Activated T-helper 2 cell treated with anti-CD3 and anti-CD28 coated beads, Interferon-gamma antibody, Interleukin-2, Interleukin-4, amounts not matched to agents 10 μg/mL and 5 μg/mL and 100 μg/mL, durations not matched to agents 14 hours and 24 hours and 36 hours (primary cell): ENCODE results near the gene SURF4. TPM values are rescaled to one million over a fixed set of nuclear protein-coding genes. Genes with fewer than 3 reads are reported as not detected.
"Not testable (repeated sequence)": the region's sequence is repeated elsewhere in the genome, so short reads cannot be mapped to it uniquely, and the experiment has no call there.

Experiments
- DNase-seq: peaks from one replicate; pipeline ENCODE4 v3.0.0; 2021; ENCODE audit warnings: low spot score
- H3K27ac Mint-ChIP-seq: one replicate; pipeline ENCODE4 v1.8.0; 2021; ENCODE audit warnings: mixed read lengths
- H3K27me3 Mint-ChIP-seq: one replicate; pipeline ENCODE4 v1.8.0; 2021; ENCODE audit warnings: low read depth, mixed read lengths
- H3K36me3 Mint-ChIP-seq: one replicate; pipeline ENCODE4 v1.8.0; 2021; ENCODE audit warnings: low read depth, mixed read lengths
- H3K4me1 Mint-ChIP-seq: one replicate; pipeline ENCODE4 v1.8.0; 2021; ENCODE audit warnings: low read depth, mixed read lengths
- H3K4me3 Mint-ChIP-seq: one replicate; pipeline ENCODE4 v1.8.0; 2021; ENCODE audit warnings: low read depth, mild to moderate bottlenecking, moderate library complexity, mixed read lengths
- H3K9me3 Mint-ChIP-seq: one replicate; pipeline ENCODE4 v1.8.0; 2021; ENCODE audit warnings: mixed read lengths
- intact Hi-C: fragments of 100-400 bp; cut with micrococcal nuclease; formaldehyde crosslinking; loops from one replicate; pipeline ENCODE4 v1.15.1; 2023
- total RNA-seq: library from RNA; stranded (reverse); gene quantifications from 2 replicates; pipeline ENCODE4 v1.2.3, GENCODE V29; 2022

SURF4 gene
- total RNA-seq, 1 donor from 2014 or later: 393 TPM

DNA sequence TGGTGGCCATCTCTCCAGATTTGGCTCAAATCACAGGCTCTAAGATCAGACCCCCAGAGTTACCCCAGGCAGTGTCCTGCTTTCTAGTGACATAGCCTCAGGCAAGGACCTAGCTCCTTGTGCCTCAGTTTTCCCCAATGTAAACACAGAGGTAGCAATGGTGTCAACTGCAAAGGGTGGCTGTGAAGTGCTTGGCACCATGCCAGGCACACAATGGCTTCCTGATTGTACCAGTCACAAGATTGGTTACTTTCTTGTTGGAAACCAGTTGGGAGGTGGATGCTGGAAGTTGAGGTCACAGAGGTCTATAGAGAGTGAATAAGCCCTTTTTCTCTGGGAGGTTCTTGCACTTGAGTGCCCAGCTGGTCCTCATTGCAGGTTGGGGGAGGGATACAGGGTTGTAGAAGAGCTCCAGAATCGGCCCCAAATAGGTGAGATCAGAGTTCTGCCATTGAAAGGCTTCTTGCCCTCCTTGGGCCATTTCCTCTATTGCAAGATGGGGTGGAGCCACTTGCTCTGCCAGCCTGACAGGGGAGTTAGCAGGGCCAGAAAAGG, 2.6 kb upstream of the SURF4 start:
- intact Hi-C loops: loop anchor here (10.0 kb wide), 2 partner anchors 234 to 344 kb away; partner anchors contain the start of gene GTF3C5
- H3K27me3 Mint-ChIP-seq: peaks cover 2% of the 10 kb centered on the region
- DNase-seq: no peak
- H3K27ac Mint-ChIP-seq: no peak overlapping the region
- H3K9me3 Mint-ChIP-seq: no peaks in the 10 kb centered on the region
- no peak overlapping the region for H3K4me3 Mint-ChIP-seq
- no peaks in the 10 kb centered on the region for H3K4me1 Mint-ChIP-seq
- H3K36me3 Mint-ChIP-seq: peaks cover 15% of the 10 kb centered on the region

DNA sequence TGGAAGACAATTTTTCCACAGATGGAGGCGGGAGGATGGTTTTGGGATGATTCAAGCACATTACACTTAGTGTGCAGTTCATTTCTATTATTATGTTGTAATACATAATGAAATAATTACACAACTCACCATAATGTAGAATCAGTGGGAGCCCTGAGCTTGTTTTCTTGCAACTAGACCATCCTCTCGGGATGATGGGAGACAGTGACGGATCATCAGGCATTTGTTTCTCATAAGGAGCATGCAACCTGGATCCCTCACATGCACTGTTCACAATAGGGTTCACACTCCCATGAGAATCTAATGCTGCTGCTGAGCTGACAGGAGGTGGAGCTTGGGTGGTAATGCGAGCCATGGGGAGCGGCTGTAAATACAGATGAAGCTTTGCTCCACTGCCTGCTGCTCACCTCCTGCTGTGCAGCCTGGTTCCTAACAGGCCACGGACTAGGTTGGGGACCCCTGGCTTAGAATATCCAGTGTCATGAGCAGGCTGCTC, 1.9 kb upstream of the SURF4 start:
- peaks cover 22% of the 10 kb centered on the region for H3K36me3 Mint-ChIP-seq
- peaks cover 2% of the 10 kb centered on the region for H3K27me3 Mint-ChIP-seq
- H3K4me3 Mint-ChIP-seq: no peak overlapping the region
- H3K9me3 Mint-ChIP-seq: no peaks in the 10 kb centered on the region
- no peak overlapping the region for H3K27ac Mint-ChIP-seq
- DNase-seq: no peak
- peaks cover 7% of the 10 kb centered on the region for H3K4me1 Mint-ChIP-seq
- intact Hi-C loops: loop anchor here (10.0 kb wide), 2 partner anchors 233 to 343 kb away; partner anchors contain the start of gene GTF3C5

DNA sequence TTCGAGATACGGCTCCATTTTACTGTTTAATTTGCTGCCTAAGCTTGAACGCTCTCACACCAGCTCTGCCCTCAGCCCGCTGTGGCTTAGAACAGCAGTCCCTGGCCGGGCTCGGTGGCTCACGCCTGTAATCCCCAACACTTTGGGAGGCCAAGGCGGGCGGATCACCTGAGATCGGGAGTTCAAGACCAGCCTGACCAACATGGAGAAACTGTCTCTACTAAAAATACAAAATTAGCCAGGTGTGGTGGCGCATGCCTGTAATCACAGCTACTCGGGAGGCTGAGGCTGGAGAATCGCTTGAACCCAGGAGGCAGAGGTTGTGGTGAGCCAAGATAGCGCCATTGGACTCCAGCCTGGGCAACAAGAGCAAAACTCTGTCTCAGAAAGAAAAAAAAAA, 1.4 kb upstream of the SURF4 start:
- not testable (repeated sequence) for H3K27ac Mint-ChIP-seq, H3K27me3 Mint-ChIP-seq, H3K9me3 Mint-ChIP-seq, DNase-seq
- H3K4me1 Mint-ChIP-seq: peaks cover 12% of the 10 kb centered on the region
- peak overlapping the region; percentile 60 for H3K4me3 Mint-ChIP-seq
- intact Hi-C loops: loop anchor here (10.0 kb wide), 2 partner anchors 232 to 342 kb away; partner anchors contain the start of gene GTF3C5
- H3K36me3 Mint-ChIP-seq: peaks cover 27% of the 10 kb centered on the region

DNA sequence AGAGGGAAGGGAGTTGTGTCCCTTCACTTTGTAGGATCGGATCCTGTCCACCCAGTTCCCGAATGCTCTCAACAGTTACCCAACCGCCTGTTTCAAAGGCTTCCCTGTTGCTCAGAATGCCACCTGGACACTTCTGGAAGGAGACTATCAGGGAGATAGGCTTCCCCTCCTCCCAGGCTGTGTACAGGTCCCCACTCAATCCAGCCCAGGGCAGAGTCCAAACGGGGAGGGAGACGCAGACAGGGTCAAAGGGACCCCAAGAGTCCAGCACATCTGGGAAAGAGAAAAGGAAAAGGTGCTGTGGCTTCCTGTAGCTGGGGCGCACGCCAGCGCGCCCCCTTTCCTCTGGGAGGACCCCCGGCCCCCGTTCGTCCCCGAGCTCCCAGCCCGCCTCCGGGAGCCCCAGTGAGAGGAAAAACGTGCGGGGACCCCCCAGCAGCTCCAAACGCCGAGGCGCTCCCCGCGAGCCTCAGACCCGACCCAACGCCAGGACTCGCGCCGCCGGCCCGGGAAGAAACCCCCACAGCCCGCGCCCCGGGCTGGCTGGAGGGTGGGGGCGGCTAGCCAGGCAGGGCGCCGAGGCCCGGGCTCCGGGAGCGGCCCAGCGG, 640 bp downstream of the SURF4 start:
- Mint-ChIP-seq H3K9me3 (no peaks in the 10 kb centered on the region), H3K27ac (peak overlapping the region; percentile 96), H3K36me3 (peaks cover 47% of the 10 kb centered on the region), H3K4me3 (peak overlapping the region; percentile 87), H3K4me1 (peaks cover 32% of the 10 kb centered on the region), H3K27me3 (peaks cover 2% of the 10 kb centered on the region)
- no peak for DNase-seq
- intact Hi-C loops: loop anchor here (10.0 kb wide), 2 partner anchors 230 to 340 kb away; partner anchors contain the start of gene GTF3C5

DNA sequence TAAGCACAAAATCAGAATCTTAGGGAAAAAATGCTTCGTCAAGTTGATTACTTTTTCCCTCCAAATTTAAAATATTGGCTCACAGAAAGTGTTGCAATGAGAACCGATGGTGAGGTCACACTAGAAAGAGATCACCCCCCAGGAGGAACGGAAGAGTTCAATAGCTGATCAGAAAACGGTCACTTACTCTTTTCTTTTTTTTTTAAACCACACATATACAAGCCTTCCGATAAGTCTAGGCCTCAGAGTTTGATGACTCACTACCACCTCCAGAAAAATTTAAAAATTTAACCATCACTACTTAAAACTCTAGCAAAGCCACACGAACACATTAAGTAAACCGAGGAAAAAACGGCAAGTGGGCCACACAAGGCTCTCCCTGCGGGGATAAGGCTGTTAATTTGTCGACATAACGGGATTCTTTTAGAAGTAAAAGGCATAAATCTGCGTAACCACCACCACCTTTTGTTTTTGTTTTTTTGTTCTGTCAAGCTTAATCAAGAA, 1.2 kb downstream of the SURF4 start:
- Mint-ChIP-seq H3K9me3 (no peaks in the 10 kb centered on the region), H3K27me3 (peaks cover 2% of the 10 kb centered on the region), H3K4me3 (peak overlapping the region; percentile 87), H3K27ac (peak overlapping the region; percentile 96), H3K4me1 (peaks cover 37% of the 10 kb centered on the region), H3K36me3 (peaks cover 52% of the 10 kb centered on the region)
- intact Hi-C loops: loop anchor here (5.0 to 10.0 kb wide), 3 partner anchors 103 to 340 kb away; partner anchors contain the start of genes GTF3C5 and SLC2A6
- no peak for DNase-seq

DNA sequence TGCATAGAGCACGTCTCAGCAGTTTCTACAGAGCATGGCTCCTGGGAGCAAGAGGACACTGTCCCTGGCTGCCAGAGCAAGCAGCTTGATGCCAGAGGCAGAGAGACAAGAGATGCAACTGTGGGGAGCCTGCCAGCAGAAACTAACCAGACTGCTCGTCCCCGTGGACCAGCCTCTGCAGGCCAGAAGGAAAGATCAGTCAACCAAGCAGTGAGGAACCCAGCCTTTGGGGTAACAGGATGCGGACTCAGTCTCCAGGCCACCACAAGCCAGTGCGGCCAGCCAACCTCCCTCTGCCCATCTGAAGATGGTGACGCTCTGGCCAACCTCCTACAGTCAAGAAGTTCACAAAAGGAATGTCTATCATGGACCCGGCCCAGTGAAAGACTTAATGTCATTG, 3.7 kb downstream of the SURF4 start:
- DNase-seq: no peak
- Mint-ChIP-seq H3K9me3 (no peaks in the 10 kb centered on the region), H3K4me1 (peaks cover 50% of the 10 kb centered on the region), H3K27ac (peak overlapping the region; percentile 97), H3K27me3 (no peaks in the 10 kb centered on the region), H3K4me3 (peak overlapping the region; percentile 81), H3K36me3 (peaks cover 76% of the 10 kb centered on the region)
- intact Hi-C loops: loop anchor here (5.0 to 10.0 kb wide), 3 partner anchors 105 to 337 kb away; partner anchors contain the start of genes GTF3C5 and SLC2A6

DNA sequence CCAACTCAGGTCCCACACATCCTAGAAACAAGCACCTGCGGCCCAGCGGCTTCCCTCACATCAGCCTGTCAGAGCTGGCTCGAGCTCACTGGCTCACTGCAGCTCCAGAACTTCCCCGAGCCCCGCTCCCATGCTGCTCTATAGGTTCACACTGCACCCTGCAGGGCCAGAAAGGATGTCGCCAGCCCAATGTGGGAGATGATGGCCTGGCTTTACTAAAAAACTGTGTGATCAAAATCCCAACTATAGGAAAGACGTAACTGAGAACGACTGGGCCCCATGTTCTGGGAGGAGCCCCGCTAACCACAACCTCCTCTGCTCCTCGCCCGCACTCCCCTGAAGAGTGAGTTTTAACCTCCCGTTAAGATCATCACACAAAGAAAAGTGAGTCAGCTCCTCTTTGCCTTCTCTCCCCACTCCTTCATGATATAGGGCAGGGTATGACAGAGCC, 4.6 kb downstream of the SURF4 start:
- no peaks in the 10 kb centered on the region for H3K27me3 Mint-ChIP-seq
- peak; percentile 66 for DNase-seq
- no peaks in the 10 kb centered on the region for H3K9me3 Mint-ChIP-seq
- intact Hi-C loops: loop anchor here (1.0 to 10.0 kb wide), 7 partner anchors 15 to 336 kb away; partner anchors contain the start of genes GTF3C5, MED22, REXO4 and RPL7A
- H3K4me1 Mint-ChIP-seq: peaks cover 53% of the 10 kb centered on the region
- peaks cover 83% of the 10 kb centered on the region for H3K36me3 Mint-ChIP-seq
- peak overlapping the region; percentile 81 for H3K4me3 Mint-ChIP-seq
- peak overlapping the region; percentile 97 for H3K27ac Mint-ChIP-seq

DNA sequence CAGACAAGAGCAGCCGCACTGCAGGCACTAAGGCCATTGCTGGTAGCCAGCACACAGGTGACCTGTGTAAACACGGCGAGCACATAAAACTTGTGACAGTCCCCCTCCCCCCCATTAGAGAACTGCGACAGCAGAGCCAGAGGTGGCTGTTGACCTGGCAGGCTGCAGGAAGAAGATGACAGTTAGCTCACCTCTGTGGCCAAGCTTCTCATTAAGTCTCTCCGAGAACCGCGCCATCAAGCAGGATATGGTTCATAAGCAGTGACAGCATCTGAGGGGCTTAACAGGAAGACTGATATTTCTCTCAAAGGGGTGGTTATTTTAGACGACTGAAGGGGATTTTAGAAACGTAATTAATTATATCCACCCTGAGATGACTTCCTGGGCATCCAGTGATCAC, 5.2 kb downstream of the SURF4 start:
- no peak for DNase-seq
- no peaks in the 10 kb centered on the region for H3K27me3 Mint-ChIP-seq
- intact Hi-C loops: loop anchor here (1.0 to 10.0 kb wide), 7 partner anchors 14 to 336 kb away; partner anchors contain the start of genes GTF3C5, MED22, REXO4 and RPL7A
- H3K27ac Mint-ChIP-seq: peak overlapping the region; percentile 97
- H3K9me3 Mint-ChIP-seq: no peaks in the 10 kb centered on the region
- peak overlapping the region; percentile 81 for H3K4me3 Mint-ChIP-seq
- peaks cover 89% of the 10 kb centered on the region for H3K36me3 Mint-ChIP-seq
- peaks cover 56% of the 10 kb centered on the region for H3K4me1 Mint-ChIP-seq

DNA sequence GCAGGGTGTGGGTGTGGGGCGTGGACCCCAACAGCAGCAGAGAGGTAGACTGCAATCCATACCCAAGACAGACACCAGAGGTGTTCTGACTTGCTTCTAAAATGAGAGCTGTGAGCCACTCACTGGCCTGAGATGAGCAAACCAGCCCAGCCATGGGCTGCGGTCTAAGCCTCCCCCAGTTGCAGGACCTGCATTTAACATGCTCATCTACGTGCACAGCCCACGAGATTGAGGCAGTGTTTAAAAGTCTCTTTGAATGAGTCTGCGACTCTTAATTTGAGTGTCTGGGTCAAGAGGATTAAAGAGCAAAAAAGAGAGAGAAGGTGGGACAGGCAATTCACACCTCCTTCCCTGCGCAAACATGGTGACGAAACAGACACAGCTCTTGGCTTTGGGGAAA, 5.9 kb downstream of the SURF4 start:
- Mint-ChIP-seq H3K4me3 (peak overlapping the region; percentile 81), H3K9me3 (no peaks in the 10 kb centered on the region), H3K4me1 (peaks cover 56% of the 10 kb centered on the region), H3K36me3 (peaks cover 94% of the 10 kb centered on the region), H3K27ac (peak overlapping the region; percentile 97), H3K27me3 (no peaks in the 10 kb centered on the region)
- intact Hi-C loops: loop anchor here (2.0 to 10.0 kb wide), 4 partner anchors 49 to 335 kb away; partner anchors contain the start of genes GTF3C5, REXO4 and SLC2A6
- DNase-seq: no peak

DNA sequence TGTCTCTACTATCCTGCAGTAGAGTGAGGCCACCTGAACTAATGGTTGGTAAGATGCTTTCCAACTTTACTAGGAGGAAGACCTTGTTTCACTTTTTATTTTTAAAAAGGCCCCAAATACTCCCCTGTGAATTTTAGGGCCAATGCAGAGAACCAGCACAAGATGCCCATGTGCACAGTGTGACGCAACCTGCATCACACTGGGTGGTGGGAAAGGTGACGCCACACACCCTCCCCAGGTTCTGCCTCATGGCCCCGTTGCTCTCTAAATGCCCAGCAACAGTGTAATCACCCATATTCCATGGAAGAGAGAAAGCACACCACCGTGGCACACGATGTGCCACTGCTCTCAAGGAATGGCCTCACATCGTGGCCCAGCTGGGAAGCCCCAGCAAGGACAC, 6.4 kb downstream of the SURF4 start:
- intact Hi-C loops: no loop called here
- H3K4me3 Mint-ChIP-seq: peak overlapping the region; percentile 81
- peak overlapping the region; percentile 97 for H3K27ac Mint-ChIP-seq
- no peaks in the 10 kb centered on the region for H3K9me3 Mint-ChIP-seq
- no peaks in the 10 kb centered on the region for H3K27me3 Mint-ChIP-seq
- peaks cover 90% of the 10 kb centered on the region for H3K36me3 Mint-ChIP-seq
- H3K4me1 Mint-ChIP-seq: peaks cover 56% of the 10 kb centered on the region
- DNase-seq: no peak

DNA sequence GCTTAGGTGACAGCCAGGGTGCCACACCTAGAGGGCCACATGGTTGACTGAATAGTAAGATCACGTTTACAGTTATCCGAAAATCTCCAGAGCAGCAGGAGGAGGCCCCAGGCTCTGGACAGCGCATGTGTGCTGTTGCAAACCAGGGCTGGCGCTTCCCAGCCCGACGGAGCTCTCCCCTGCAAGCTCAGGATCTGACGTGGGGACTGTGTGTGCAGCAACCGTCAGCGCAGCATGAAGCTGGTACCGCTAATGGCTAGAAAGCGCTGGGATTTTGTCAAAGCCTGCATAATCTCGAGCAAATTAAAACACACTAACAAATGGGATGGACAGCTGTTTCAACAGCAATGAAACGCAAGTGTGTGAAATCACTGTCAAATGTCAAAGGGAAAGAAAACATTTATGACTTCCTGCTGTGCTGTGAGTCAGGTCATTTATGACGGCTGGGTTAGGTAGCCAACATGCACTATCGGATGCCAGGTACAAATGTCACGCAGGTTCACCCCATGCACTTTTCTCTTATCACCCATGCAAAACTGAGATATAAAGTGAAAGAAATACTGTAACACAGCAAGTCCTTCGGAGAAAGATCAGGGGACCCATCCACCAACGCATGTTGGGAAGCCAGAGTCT, 7.5 kb downstream of the SURF4 start:
- Mint-ChIP-seq H3K4me3 (peak overlapping the region; percentile 66), H3K9me3 (no peaks in the 10 kb centered on the region), H3K27me3 (no peaks in the 10 kb centered on the region), H3K4me1 (peaks cover 55% of the 10 kb centered on the region), H3K27ac (peak overlapping the region; percentile 71), H3K36me3 (peaks cover 92% of the 10 kb centered on the region)
- intact Hi-C loops: no loop called here
- DNase-seq: no peak

DNA sequence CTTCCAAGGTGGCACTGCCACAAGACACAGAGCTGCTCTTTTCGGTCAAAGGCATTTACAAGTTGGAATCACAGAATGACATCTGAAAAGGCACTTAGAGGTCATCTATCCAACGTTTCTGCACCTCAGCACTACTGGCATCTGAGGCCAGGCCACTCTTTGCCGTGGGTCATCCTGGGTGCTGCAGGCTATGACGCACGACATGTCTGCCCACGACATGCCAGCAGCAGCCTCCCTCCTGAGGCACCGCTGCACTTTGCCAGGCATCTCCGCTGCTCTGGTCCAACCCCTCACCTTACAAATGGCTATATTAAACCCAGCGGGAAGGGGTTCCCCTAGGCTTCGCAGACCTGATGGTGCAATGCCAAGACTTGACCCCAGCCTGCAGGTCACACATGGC, 8.1 kb downstream of the SURF4 start:
- Mint-ChIP-seq H3K27me3 (no peaks in the 10 kb centered on the region), H3K9me3 (no peaks in the 10 kb centered on the region), H3K27ac (no peak overlapping the region), H3K4me3 (no peak overlapping the region), H3K36me3 (peaks cover 92% of the 10 kb centered on the region), H3K4me1 (peaks cover 49% of the 10 kb centered on the region)
- intact Hi-C loops: no loop called here
- DNase-seq: no peak
